SJCRH30 (cell line): ENCODE results near the gene HELQ. TPM values are rescaled to one million over a fixed set of nuclear protein-coding genes. Genes with fewer than 3 reads are reported as not detected.
A peak's percentile ranks its signal among the peaks of the same experiment; 100 is the strongest.

Experiments
- DNase-seq, 2 experiments: peaks; one replicate each; pipeline ENCODE4 v3.0.0-alpha.2; 2015 to 2020
- H3K27ac ChIP-seq: fragments of 250-450 bp; sonication (Bioruptor Pico); 2 replicates; pipeline ENCODE4 v1.5.1; 2020; ENCODE audit warnings: mild to moderate bottlenecking, moderate library complexity
- H3K27me3 ChIP-seq: fragments of 250-450 bp; sonication (Bioruptor Pico); 2 replicates; pipeline ENCODE4 v1.5.1; 2020; ENCODE audit warnings: mild to moderate bottlenecking, moderate library complexity
- H3K36me3 ChIP-seq: fragments of 250-450 bp; sonication (Bioruptor Pico); 2 replicates; pipeline ENCODE4 v1.5.1; 2020; ENCODE audit warnings: mild to moderate bottlenecking, moderate library complexity
- H3K4me1 ChIP-seq: fragments of 250-450 bp; sonication (Bioruptor Pico); 2 replicates; pipeline ENCODE4 v1.5.1; 2020; ENCODE audit warnings: mild to moderate bottlenecking, moderate library complexity
- H3K4me3 ChIP-seq: fragments of 250-450 bp; sonication (Bioruptor Pico); 2 replicates; pipeline ENCODE4 v1.5.1; 2020; ENCODE audit warnings: mild to moderate bottlenecking, moderate library complexity
- H3K9me3 ChIP-seq: fragments of 250-450 bp; sonication (Bioruptor Pico); replicated peaks from 2 replicates; pipeline ENCODE4 v1.5.1; 2020; ENCODE audit warnings: mild to moderate bottlenecking, moderate library complexity
- total RNA-seq: library from RNA; depleted of rRNA; stranded (reverse); fragments of >200 nt; shearing (Covaris generic); gene quantifications from 2 replicates; pipeline ENCODE4 v1.2.3, GENCODE V29; 2014; rRNA removed

HELQ gene
- total RNA-seq, 1 experiment from 2014 or later = 25.9 TPM

DNA sequence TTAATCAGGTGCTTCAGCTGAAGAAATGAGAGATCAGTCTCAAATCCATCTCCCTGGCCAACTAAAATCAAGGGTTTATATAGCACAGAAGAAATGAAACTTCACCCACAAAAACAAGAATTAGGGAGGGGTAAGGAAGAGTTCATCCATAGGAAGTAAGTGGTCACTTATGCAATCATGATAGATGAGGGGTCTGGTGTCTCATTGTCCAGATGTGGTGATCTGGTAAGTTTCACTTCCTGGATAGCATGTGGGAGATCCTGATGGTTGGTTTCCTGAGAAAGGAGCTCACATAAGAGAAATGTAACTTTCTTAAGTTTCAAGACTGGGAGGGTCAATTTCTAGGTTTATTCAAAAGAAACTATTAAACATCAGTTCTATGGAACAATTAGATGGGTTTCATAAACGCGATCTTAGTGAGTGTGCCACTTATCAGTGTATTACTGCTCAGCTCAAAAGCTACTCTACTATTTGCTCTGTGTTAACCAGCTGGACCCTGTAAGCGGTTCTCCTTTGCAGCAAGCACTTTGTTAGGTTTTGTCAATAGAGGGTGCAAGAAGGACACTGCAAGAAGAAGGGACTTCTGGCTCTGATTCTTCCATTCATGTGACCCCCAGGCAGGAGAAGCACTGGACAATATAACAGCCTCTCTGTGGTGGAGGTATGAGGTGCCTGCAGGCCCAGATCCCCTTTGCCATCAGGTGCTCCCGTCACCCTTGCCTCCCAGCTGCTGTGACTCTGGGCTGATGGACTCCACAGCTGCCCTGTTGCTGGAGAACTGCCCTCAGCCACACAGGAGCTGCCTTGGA is 85.6 kb downstream of the HELQ start:
- no peaks in the 10 kb centered on the region for H3K9me3 ChIP-seq
- DNase-seq = peak in 1 of 2 experiments; percentile 20
- no peak overlapping the region for H3K27ac ChIP-seq
- H3K27me3 ChIP-seq = peaks cover 7% of the 10 kb centered on the region; the same call in 1 of the 2 replicates
- H3K4me3 ChIP-seq = no peak overlapping the region
- no peaks in the 10 kb centered on the region for H3K36me3 ChIP-seq
- H3K4me1 ChIP-seq = no peaks in the 10 kb centered on the region

- Histone ChIP-seq H3K4me1 (peaks cover 11% of the 10 kb centered on the region), H3K36me3 (no peaks in the 10 kb centered on the region), H3K4me3 (no peak overlapping the region), H3K9me3 (no peaks in the 10 kb centered on the region), H3K27me3 (peaks cover 3% of the 10 kb centered on the region; the same call in 1 of the 2 replicates), H3K27ac (no peak overlapping the region)
- peak; percentile 54 to 68 for DNase-seq
Measured at GRCh38 chr4:83364312-83364711, 91.3 kb downstream of the HELQ start.

GRCh38 chr4:83362492-83363329 is 92.9 kb downstream of the HELQ start:
- H3K27me3 ChIP-seq = peaks cover 3% of the 10 kb centered on the region; the same call in 1 of the 2 replicates
- H3K36me3 ChIP-seq = no peaks in the 10 kb centered on the region
- H3K4me1 ChIP-seq = peaks cover 24% of the 10 kb centered on the region
- DNase-seq = peak in 1 of 2 experiments; percentile 49
- no peak overlapping the region for H3K27ac ChIP-seq
- H3K9me3 ChIP-seq = no peaks in the 10 kb centered on the region
- no peak overlapping the region for H3K4me3 ChIP-seq

- H3K4me1 ChIP-seq = peaks cover 34% of the 10 kb centered on the region
- H3K4me3 ChIP-seq = no peak overlapping the region
- H3K27ac ChIP-seq = no peak overlapping the region
- no peaks in the 10 kb centered on the region for H3K36me3 ChIP-seq
- no peaks in the 10 kb centered on the region for H3K27me3 ChIP-seq
- no peak for DNase-seq
- no peaks in the 10 kb centered on the region for H3K9me3 ChIP-seq
Measured at GRCh38 chr4:83361416-83362103, 94.1 kb downstream of the HELQ start.

- Histone ChIP-seq H3K27me3 (no peaks in the 10 kb centered on the region), H3K27ac (no peak overlapping the region), H3K4me1 (peaks cover 36% of the 10 kb centered on the region), H3K36me3 (no peaks in the 10 kb centered on the region), H3K4me3 (no peak overlapping the region), H3K9me3 (no peaks in the 10 kb centered on the region)
- no peak for DNase-seq
Measured at GRCh38 chr4:83360018-83360417, 95.6 kb downstream of the HELQ start.

- Histone ChIP-seq H3K36me3 (no peaks in the 10 kb centered on the region), H3K27me3 (no peaks in the 10 kb centered on the region), H3K4me3 (no peak overlapping the region), H3K4me1 (peaks cover 25% of the 10 kb centered on the region), H3K9me3 (no peaks in the 10 kb centered on the region), H3K27ac (peak overlapping the region; percentile 55)
- DNase-seq = peak; percentile 50 to 65
Measured at GRCh38 chr4:83358410-83358809, 97.2 kb downstream of the HELQ start.

Other genes starting within 250 kb of the HELQ start
- 12.6 and 15.3 TPM in 2 replicates for gene COQ2, start 171.0 kb downstream of the HELQ start, total RNA-seq
- gene HPSE, start 121.0 kb downstream of the HELQ start, total RNA-seq = 0.53 and 0.71 TPM in 2 replicates
- gene MRPS18C, start 235 bp upstream of the HELQ start, total RNA-seq = 60.1 and 93.5 TPM in 2 replicates
- 32.6 and 35.2 TPM in 2 replicates for gene ABRAXAS1, start 29.3 kb upstream of the HELQ start, total RNA-seq
- gene GPAT3, start 80.3 kb upstream of the HELQ start, total RNA-seq = 2.4 and 2.6 TPM in 2 replicates